PC-3 (cell line): ENCODE measurements around the gene RXRA. TPM values are rescaled to one million over a fixed set of nuclear protein-coding genes. Genes with fewer than 3 reads are reported as not detected.

Experiments used
- ATAC-seq: fragments of 200-7000 bp; cut with Tn5 transposase; 2 replicates; pipeline ENCODE4 v1.9.1; 2020; ENCODE audit warnings: mild to moderate bottlenecking, moderate library complexity
- BruUV-seq: library from RNA; stranded (reverse); fragments of 400-500 nt; replicated peaks from 2 replicates; lab custom pipeline; 2021; lab: Mats Ljungman, UMichigan
- CTCF ChIA-PET: fragments of 300-600 bp; sonication (Branson Sonifier 250); formaldehyde crosslinking; loops from one replicate; lab custom pipeline; 2022; ENCODE audit warnings: antibody characterized with exemption; lab: Charles Lee
- POLR2A ChIA-PET: fragments of 300-600 bp; sonication (Branson Sonifier 250); formaldehyde crosslinking; loops from one replicate; lab custom pipeline; 2022; ENCODE audit warnings: antibody characterized with exemption; ENCODE audit not compliant: unreplicated experiment; lab: Charles Lee
- DNase-seq: peaks from one replicate; pipeline ENCODE4 v3.0.0-alpha.2; 2015
- H2AFZ ChIP-seq: fragments of 300-600 bp; sonication (generic); 2 replicates; pipeline ENCODE4 v1.6.0; 2016; ENCODE audit warnings: antibody characterized with exemption, low read length
- H3F3A ChIP-seq: fragments of 300-600 bp; sonication (generic); one replicate; pipeline ENCODE4 v1.6.0; 2017; ENCODE audit warnings: antibody characterized with exemption, low read length, control low read depth, mild to moderate bottlenecking; ENCODE audit not compliant: unreplicated experiment
- H3K27ac ChIP-seq: fragments of 300-600 bp; sonication (generic); 2 replicates; pipeline ENCODE4 v1.5.1; 2016; ENCODE audit warnings: mild to moderate bottlenecking, low read length
- H3K27me3 ChIP-seq: fragments of 300-600 bp; sonication (generic); 2 replicates; pipeline ENCODE4 v1.6.1; 2016; ENCODE audit warnings: low read length, mixed read lengths
- H3K36me3 ChIP-seq: fragments of 300-600 bp; sonication (generic); 2 replicates; pipeline ENCODE4 v1.6.1; 2016; ENCODE audit warnings: low read depth, mixed run types, low read length, mixed read lengths
- H3K4me1 ChIP-seq: fragments of 300-600 bp; sonication (generic); 2 replicates; pipeline ENCODE4 v1.5.1; 2016; ENCODE audit warnings: low read length; ENCODE audit not compliant: insufficient read depth
- H3K4me2 ChIP-seq: fragments of 300-600 bp; sonication (generic); 2 replicates; pipeline ENCODE4 v1.6.0; 2016; ENCODE audit warnings: low read length
- H3K4me3 ChIP-seq: fragments of 300-600 bp; sonication (generic); 2 replicates; pipeline ENCODE4 v1.5.1; 2016; ENCODE audit warnings: mild to moderate bottlenecking, low read length, mixed read lengths
- H3K79me2 ChIP-seq: fragments of 300-600 bp; sonication (generic); 2 replicates; pipeline ENCODE4 v1.6.1; 2017; ENCODE audit warnings: low read length, mixed read lengths
- H3K9ac ChIP-seq: fragments of 300-600 bp; sonication (generic); 2 replicates; pipeline ENCODE4 v1.6.0; 2016; ENCODE audit warnings: mild to moderate bottlenecking, low read length
- H3K9me2 ChIP-seq: fragments of 300-600 bp; sonication (generic); replicated peaks from 2 replicates; pipeline ENCODE4 v1.6.1; 2016; ENCODE audit warnings: mixed run types, low read length, mixed read lengths
- H3K9me3 ChIP-seq: fragments of 300-600 bp; sonication (generic); 2 replicates; pipeline ENCODE4 v1.6.1; 2016; ENCODE audit warnings: low read length, mixed read lengths
- H4K20me1 ChIP-seq: fragments of 300-600 bp; sonication (generic); 2 replicates; pipeline ENCODE4 v1.6.1; 2016; ENCODE audit warnings: low read length, mixed read lengths
- EZH2 ChIP-seq: fragments of 300-600 bp; sonication (generic); IDR thresholded peaks from one replicate; pipeline ENCODE4 v1.6.1; 2017; ENCODE audit warnings: antibody characterized with exemption, mild to moderate bottlenecking, low read length; ENCODE audit not compliant: unreplicated experiment
- EZH2phosphoT487 ChIP-seq: fragments of 300-600 bp; sonication (generic); IDR thresholded peaks from 2 replicates; pipeline ENCODE4 v1.6.1; 2018; ENCODE audit warnings: mild to moderate bottlenecking, antibody characterized with exemption, low read length, borderline replicate concordance
- intact Hi-C: fragments of 100-400 bp; cut with micrococcal nuclease; formaldehyde crosslinking; loops from 2 replicates; pipeline ENCODE4 v1.9.0; 2023
- total RNA-seq: library from RNA; depleted of rRNA; stranded (reverse); fragments of >200 nt; gene quantifications from 2 replicates; pipeline ENCODE4 v1.2.3, GENCODE V29; 2014
- TF ChIP-seq, protein P1 (sequence below): fragments of 300-600 bp; sonication (generic); conservative IDR thresholded peaks from 2 replicates; pipeline ENCODE4 v1.5.1; 2017; ENCODE audit warnings: antibody characterized with exemption, low read depth, mild to moderate bottlenecking, low read length

Gene RXRA
- total RNA-seq, 1 experiment from 2014 or later, result 17.5 TPM

DNA sequence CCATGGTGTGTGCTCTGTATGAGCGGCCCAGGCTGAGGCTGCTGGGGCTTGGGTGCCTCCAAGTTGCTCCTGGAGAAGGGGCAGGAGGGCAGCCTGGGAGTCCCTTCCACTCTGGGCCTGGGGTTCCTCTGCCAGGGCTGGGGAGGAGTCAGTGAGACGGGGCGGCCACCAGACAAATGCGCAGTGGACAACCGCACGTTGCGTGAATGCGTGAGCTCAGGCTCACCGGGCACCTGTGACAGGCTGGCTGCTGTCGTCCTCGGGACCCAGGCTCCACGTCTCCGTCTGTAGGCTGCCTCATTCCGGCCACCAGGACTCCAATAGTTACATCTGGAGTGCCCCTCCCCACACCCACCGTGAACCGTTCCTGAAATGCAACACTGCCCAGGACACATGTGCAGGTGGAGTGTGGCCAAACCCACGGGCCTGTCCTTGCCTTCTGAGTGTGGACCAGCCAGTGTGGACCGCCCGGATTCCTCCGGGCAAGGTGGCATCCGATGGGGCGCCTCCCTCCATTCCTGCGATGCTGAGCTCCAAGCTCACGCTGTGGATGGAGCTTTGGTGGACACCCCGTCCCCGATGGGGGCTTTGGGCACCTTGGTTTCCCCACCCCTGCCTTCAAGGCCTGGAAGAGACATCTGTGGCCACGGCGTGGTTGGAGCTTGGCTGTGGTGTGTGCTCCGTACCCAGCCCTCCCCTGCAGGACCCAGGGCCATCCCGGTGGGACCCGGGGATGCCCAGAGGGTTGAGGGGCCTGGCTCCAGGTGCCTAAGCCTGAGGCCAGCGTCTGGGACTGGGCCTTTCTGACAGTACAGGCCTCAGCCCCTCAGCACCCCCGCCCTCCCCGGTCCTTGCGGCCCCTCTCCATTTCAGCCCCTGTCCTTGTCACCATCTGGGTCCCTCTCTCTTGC is 34.0 kb upstream of the RXRA start:
- H3K9ac ChIP-seq, result no peak overlapping the region
- TF ChIP-seq EZH2 (no peak), EZH2phosphoT487 (no peak)
- TF ChIP-seq, protein P1, sequence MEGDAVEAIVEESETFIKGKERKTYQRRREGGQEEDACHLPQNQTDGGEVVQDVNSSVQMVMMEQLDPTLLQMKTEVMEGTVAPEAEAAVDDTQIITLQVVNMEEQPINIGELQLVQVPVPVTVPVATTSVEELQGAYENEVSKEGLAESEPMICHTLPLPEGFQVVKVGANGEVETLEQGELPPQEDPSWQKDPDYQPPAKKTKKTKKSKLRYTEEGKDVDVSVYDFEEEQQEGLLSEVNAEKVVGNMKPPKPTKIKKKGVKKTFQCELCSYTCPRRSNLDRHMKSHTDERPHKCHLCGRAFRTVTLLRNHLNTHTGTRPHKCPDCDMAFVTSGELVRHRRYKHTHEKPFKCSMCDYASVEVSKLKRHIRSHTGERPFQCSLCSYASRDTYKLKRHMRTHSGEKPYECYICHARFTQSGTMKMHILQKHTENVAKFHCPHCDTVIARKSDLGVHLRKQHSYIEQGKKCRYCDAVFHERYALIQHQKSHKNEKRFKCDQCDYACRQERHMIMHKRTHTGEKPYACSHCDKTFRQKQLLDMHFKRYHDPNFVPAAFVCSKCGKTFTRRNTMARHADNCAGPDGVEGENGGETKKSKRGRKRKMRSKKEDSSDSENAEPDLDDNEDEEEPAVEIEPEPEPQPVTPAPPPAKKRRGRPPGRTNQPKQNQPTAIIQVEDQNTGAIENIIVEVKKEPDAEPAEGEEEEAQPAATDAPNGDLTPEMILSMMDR, result no peak
- H3K27me3 ChIP-seq, result no peaks in the 10 kb centered on the region
- H3K4me3 ChIP-seq, result no peak overlapping the region
- ChIA-PET CTCF (no interaction called here), POLR2A (no interaction called here)
- H3K79me2 ChIP-seq, result no peaks in the 10 kb centered on the region
- H3K9me3 ChIP-seq, result no peaks in the 10 kb centered on the region
- no peaks in the 10 kb centered on the region for H3F3A ChIP-seq
- H3K4me1 ChIP-seq, result no peaks in the 10 kb centered on the region
- H4K20me1 ChIP-seq, result no peaks in the 10 kb centered on the region
- no peak overlapping the region for H3K27ac ChIP-seq
- intact Hi-C loops, result no loop called here
- H3K9me2 ChIP-seq, result no peaks in the 10 kb centered on the region
- no peak overlapping the region for H2AFZ ChIP-seq
- DNase-seq (no peak), ATAC-seq (no peak)
- H3K4me2 ChIP-seq, result no peak overlapping the region
- no peaks in the 10 kb centered on the region for H3K36me3 ChIP-seq
- no TSS peak for BruUV-seq

DNA sequence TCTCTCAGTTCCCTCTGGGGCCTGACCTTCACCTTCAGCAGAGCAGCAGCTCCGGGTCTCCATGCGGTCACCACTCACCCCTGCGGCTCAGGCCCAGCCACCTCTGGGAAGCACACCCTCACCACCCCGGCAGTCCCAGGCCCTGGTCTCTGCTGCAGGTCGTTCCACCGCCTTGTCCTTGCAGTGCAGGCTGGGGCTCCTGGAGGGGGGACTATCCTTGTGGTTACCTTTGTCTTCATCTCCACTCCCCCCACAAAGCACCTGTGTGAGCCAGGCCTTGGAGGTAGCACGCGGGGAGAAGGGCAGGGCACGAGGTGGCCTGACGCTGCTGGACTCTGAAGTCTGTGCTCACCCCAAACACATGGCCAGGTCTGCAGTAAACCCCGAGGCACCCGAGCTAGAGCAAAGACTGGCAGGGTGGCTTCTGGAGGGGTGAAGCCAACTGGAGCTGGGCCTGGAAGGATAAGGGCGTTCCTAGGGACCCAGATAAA is 33.2 kb upstream of the RXRA start:
- CTCF ChIA-PET, result no interaction called here

More for the DNA sequence above, 33.2 kb upstream of the RXRA start:
- H3K9me3 ChIP-seq, result no peaks in the 10 kb centered on the region
- TF ChIP-seq EZH2phosphoT487 (no peak), EZH2 (no peak)
- TF ChIP-seq, protein P1, result no peak
- H3K36me3 ChIP-seq, result no peaks in the 10 kb centered on the region
- no peak overlapping the region for H3K4me3 ChIP-seq
- no peaks in the 10 kb centered on the region for H4K20me1 ChIP-seq
- H3K4me2 ChIP-seq, result no peak overlapping the region
- POLR2A ChIA-PET, result no interaction called here
- H3K9ac ChIP-seq, result no peak overlapping the region
- ATAC-seq, result no peak
- H3K27me3 ChIP-seq, result no peaks in the 10 kb centered on the region
- no peaks in the 10 kb centered on the region for H3K4me1 ChIP-seq
- H3K27ac ChIP-seq, result no peak overlapping the region
- intact Hi-C loops, result no loop called here
- BruUV-seq, result no TSS peak
- no peak for DNase-seq
- no peaks in the 10 kb centered on the region for H3K79me2 ChIP-seq
- H2AFZ ChIP-seq, result no peak overlapping the region
- no peaks in the 10 kb centered on the region for H3F3A ChIP-seq
- H3K9me2 ChIP-seq, result no peaks in the 10 kb centered on the region
